SJCRH30 (cell line): ENCODE results near the gene GPATCH8. TPM values are rescaled to one million over a fixed set of nuclear protein-coding genes. Genes with fewer than 3 reads are reported as not detected.

Source experiments
- DNase-seq, 2 experiments: peaks; one replicate each; pipeline ENCODE4 v3.0.0-alpha.2; 2015 to 2020
- H3K27ac ChIP-seq: fragments of 250-450 bp; sonication (Bioruptor Pico); 2 replicates; pipeline ENCODE4 v1.5.1; 2020; ENCODE audit warnings: mild to moderate bottlenecking, moderate library complexity
- H3K27me3 ChIP-seq: fragments of 250-450 bp; sonication (Bioruptor Pico); 2 replicates; pipeline ENCODE4 v1.5.1; 2020; ENCODE audit warnings: mild to moderate bottlenecking, moderate library complexity
- H3K36me3 ChIP-seq: fragments of 250-450 bp; sonication (Bioruptor Pico); 2 replicates; pipeline ENCODE4 v1.5.1; 2020; ENCODE audit warnings: mild to moderate bottlenecking, moderate library complexity
- H3K4me1 ChIP-seq: fragments of 250-450 bp; sonication (Bioruptor Pico); 2 replicates; pipeline ENCODE4 v1.5.1; 2020; ENCODE audit warnings: mild to moderate bottlenecking, moderate library complexity
- H3K4me3 ChIP-seq: fragments of 250-450 bp; sonication (Bioruptor Pico); 2 replicates; pipeline ENCODE4 v1.5.1; 2020; ENCODE audit warnings: mild to moderate bottlenecking, moderate library complexity
- H3K9me3 ChIP-seq: fragments of 250-450 bp; sonication (Bioruptor Pico); replicated peaks from 2 replicates; pipeline ENCODE4 v1.5.1; 2020; ENCODE audit warnings: mild to moderate bottlenecking, moderate library complexity
- total RNA-seq: library from RNA; depleted of rRNA; stranded (reverse); fragments of >200 nt; shearing (Covaris generic); gene quantifications from 2 replicates; pipeline ENCODE4 v1.2.3, GENCODE V29; 2014; rRNA removed

The GPATCH8 gene
- total RNA-seq, 1 experiment from 2014 or later = 24.3 TPM

GRCh38 chr17:44348234-44348987 lies 154.8 kb downstream of the GPATCH8 start:
- no peaks in the 10 kb centered on the region for H3K27me3 ChIP-seq
- H3K27ac ChIP-seq = no peak overlapping the region
- no peak overlapping the region for H3K4me3 ChIP-seq
- H3K4me1 ChIP-seq = no peaks in the 10 kb centered on the region
- no peaks in the 10 kb centered on the region for H3K9me3 ChIP-seq
- 0 out of 2 replicates have a peak, but pooled peaks cover 3% of the 10 kb centered on the region for H3K36me3 ChIP-seq
- no peak for DNase-seq

Other genes with a start within 250 kb of the GPATCH8 start
- gene SLC4A1, start 235.3 kb downstream of the GPATCH8 start, total RNA-seq = 0.04 TPM in 1 of 2 replicates, not detected in the other
- 0.14 TPM in 1 of 2 replicates, not detected in the other for gene RUNDC3A, start 194.8 kb downstream of the GPATCH8 start, total RNA-seq
- gene SLC25A39, start 178.6 kb downstream of the GPATCH8 start, total RNA-seq = 86.9 and 87.2 TPM in 2 replicates
- 74.4 and 77.2 TPM in 2 replicates for gene GRN, start 158.1 kb downstream of the GPATCH8 start, total RNA-seq
- 11.8 and 13.7 TPM in 2 replicates for gene FAM171A2, start 139.6 kb downstream of the GPATCH8 start, total RNA-seq
- gene ITGA2B, start 113.8 kb downstream of the GPATCH8 start, total RNA-seq = 0.38 and 0.67 TPM in 2 replicates
- 16.0 and 18.2 TPM in 2 replicates for gene FZD2, start 54.1 kb upstream of the GPATCH8 start, total RNA-seq
- gene MEIOC, start 153.1 kb upstream of the GPATCH8 start, total RNA-seq = 0.04 TPM in 1 of 2 replicates, not detected in the other
- gene CCDC43, start 186.4 kb upstream of the GPATCH8 start, total RNA-seq = 41.4 and 42.2 TPM in 2 replicates
- 16.5 and 19.4 TPM in 2 replicates for gene DBF4B, start 205.3 kb upstream of the GPATCH8 start, total RNA-seq